HG03565 (cell line): ENCODE data around the gene NEMF.
"Not testable (repeated sequence)": the region's sequence is repeated elsewhere in the genome, so short reads cannot be mapped to it uniquely, and the experiment has no call there.

Experiments
- ATAC-seq: cut with Tn5 transposase; IDR thresholded peaks from one replicate; pipeline ENCODE4 v1.9.1; 2021; ENCODE audit warnings: mild to moderate bottlenecking, moderate library complexity; ENCODE audit not compliant: unreplicated experiment

Gene NEMF

GRCh38 chr14:49849213-49849847, 3.3 kb downstream of the NEMF start:
- no peak for ATAC-seq

GRCh38 chr14:49828640-49829039, 23.9 kb downstream of the NEMF start:
- ATAC-seq: no peak

GRCh38 chr14:49820176-49820575, 32.4 kb downstream of the NEMF start:
- no peak for ATAC-seq

- ATAC-seq: no peak
Measured at GRCh38 chr14:49816844-49817243, 35.7 kb downstream of the NEMF start.

- ATAC-seq: not testable (repeated sequence)
Measured at GRCh38 chr14:49816118-49816517, 36.5 kb downstream of the NEMF start.

GRCh38 chr14:49808780-49809179, 43.8 kb downstream of the NEMF start:
- no peak for ATAC-seq

GRCh38 chr14:49796025-49796424, 56.6 kb downstream of the NEMF start:
- no peak for ATAC-seq

GRCh38 chr14:49792618-49793017, 60.0 kb downstream of the NEMF start:
- ATAC-seq: no peak

GRCh38 chr14:49786315-49786714, 66.3 kb downstream of the NEMF start:
- ATAC-seq: no peak

GRCh38 chr14:49783394-49784014, 69.1 kb downstream of the NEMF start:
- no peak for ATAC-seq

GRCh38 chr14:49781040-49781439, 71.5 kb downstream of the NEMF start:
- not testable (repeated sequence) for ATAC-seq

GRCh38 chr14:49778421-49778820, 74.2 kb downstream of the NEMF start:
- no peak for ATAC-seq

GRCh38 chr14:49774106-49774505, 78.5 kb downstream of the NEMF start:
- ATAC-seq: no peak

- not testable (repeated sequence) for ATAC-seq
Measured at GRCh38 chr14:49771691-49772090, 80.9 kb downstream of the NEMF start.

GRCh38 chr14:49770212-49770817, 82.3 kb downstream of the NEMF start:
- no peak for ATAC-seq

GRCh38 chr14:49769581-49770211, 82.9 kb downstream of the NEMF start:
- ATAC-seq: no peak

- no peak for ATAC-seq
Measured at GRCh38 chr14:49769171-49769570, 83.4 kb downstream of the NEMF start.

GRCh38 chr14:49768301-49769121, 84.1 kb downstream of the NEMF start:
- ATAC-seq: no peak

GRCh38 chr14:49767571-49768300, 84.9 kb downstream of the NEMF start, which contains the start of gene KLHDC2:
KLHDC2 (plus strand) TSS chr14:49768153; CDS start chr14:49768469, 316 bp downstream.
- ATAC-seq: peak; percentile 89

GRCh38 chr14:49767270-49767570, 85.4 kb downstream of the NEMF start:
- ATAC-seq: no peak
